Activated CD8-positive, alpha-beta memory T cell treated with anti-CD3 and anti-CD28 coated beads, Interleukin-2, amount 50 U/mL, for 1 hour (primary cell): Measurements from ENCODE around the gene INCA1.

ENCODE experiments used
- DNase-seq: peaks from one replicate; pipeline ENCODE4 v3.0.0-alpha.2; 2020; ENCODE audit errors: extremely low read depth

Gene INCA1

DNA sequence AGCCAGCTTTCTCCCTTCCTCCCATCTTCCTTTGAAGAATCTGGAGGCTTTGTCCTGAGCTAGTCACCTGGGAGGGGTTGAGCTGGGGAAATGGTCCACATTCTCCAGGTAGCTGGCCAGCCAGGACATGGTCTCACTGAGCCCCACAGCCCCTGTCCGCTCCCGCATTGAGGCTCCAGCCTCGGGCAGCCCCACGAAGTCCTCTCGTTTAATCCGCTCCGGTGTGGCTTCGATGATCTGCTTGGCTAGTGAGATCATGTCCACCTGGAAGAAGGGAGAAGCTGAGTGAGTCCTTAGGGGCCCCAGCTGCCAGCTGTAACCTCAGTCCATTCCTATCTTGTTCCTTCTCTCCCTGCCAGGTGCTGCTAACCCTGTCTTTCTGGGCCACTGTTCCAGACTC lies 27.0 kb downstream of the INCA1 start:
- DNase-seq, result no peak

DNA sequence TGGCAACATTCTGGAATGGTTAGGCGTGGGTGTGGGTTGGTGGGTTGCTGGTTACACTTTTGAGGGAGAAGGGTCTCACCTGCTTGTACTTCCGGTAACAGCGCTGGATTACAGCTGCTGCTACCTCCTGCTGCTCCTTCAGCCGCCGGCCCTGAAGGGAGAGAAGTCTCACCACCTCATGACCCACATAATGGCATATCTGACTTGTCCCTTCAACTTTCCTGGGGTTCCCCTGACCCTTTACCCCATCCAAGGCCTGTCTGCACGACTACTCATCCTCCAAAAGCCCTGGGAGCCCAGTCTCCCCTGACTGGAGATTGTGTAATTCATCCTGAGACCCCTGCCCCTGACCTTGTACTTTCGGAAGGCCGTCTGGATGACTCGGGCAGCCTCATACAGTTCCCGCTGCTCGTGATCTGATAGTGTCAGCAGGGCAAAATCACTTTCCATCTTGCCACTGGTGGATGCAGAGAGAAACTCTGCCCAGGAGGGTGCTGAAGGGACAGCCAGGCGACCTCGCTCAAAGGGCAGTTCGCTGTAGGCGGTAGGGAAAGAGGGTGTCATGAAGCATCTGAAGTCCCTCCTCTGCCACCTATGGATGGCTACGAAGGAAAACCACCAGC lies 27.7 kb downstream of the INCA1 start:
- DNase-seq, result no peak

- no peak for DNase-seq
Observed at GRCh38 chr17:4969047-4969550, 28.2 kb downstream of the INCA1 start.

GRCh38 chr17:4968486-4969046 lies 28.8 kb downstream of the INCA1 start:
- no peak for DNase-seq

GRCh38 chr17:4967539-4968485 lies 29.5 kb downstream of the INCA1 start, which contains the start of gene SPAG7:
TSS of gene SPAG7 (minus strand) at chr17:4967817. CDS start at chr17:4967804, 13 bp downstream.
- DNase-seq, result peak; percentile 79

DNA sequence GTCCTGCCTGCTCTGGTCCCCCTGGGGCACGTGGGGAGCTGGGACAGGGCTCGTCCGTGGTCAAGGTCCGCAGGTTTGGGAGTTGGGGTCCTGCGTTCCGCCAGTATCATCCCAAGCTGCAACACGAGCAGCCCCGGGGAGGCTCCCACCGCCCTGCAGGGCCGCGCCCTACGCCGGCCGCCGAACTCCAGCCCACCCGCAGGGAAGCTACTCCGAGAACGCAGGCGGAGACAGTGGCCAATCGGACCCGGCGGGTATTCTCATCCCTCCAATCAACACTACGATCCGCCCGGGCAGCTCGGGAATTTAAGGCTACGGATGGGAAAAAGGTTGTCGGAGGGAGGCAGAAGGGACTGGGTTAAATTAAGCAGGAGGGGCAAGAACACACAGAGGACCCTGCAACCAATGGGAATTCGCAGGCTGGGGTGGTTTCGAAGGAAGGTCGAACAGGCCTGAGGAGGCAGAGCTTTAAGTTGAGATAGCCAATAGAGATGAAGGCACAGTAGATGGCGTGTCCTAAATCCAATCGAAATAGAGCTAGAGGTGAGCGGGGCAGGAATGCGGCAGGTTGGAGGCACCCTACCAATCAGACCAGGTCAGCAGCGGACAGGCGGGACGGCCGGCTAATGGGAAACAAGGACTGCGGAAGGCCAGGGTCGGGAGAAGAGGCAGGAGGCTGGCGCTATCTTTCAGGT lies 30.3 kb downstream of the INCA1 start:
- DNase-seq, result peak; percentile 95

DNA sequence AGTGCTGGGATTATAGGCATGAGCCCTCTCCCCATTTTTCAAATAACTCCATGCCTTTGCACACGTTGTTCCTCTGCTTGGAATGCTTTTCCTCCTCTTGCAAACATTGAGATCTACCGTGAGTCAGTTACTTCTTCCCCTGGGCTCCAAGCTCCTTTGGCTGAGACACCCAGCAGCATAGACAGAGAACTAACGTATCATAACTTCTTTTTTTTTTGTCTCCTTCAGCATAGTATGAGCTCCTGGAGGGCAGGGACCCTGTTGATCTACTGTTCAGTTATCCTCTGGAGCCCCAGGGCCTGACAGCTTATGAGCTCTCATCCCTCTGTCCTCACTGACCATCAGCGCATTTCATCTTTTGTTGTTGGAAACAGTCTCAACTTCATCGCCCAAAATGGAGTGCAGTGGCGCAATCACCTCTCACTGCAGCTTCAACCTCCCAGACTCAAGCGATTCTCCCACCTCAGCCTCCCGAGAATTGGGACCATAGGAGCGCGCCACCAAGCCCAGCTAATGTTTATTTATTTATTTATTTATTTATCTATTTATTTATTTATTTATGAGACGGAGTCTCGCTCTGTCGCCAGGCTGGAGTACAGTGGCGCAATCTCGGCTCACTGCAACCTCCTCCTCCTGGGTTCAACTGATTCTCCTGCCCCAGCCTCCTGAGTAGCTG lies 31.9 kb downstream of the INCA1 start:
- DNase-seq, result no peak

- DNase-seq, result no peak
Observed at GRCh38 chr17:4960279-4960922, 36.9 kb downstream of the INCA1 start.

GRCh38 chr17:4959261-4959965 lies 37.9 kb downstream of the INCA1 start:
- no peak for DNase-seq

- DNase-seq, result no peak
Observed at GRCh38 chr17:4958102-4958501, 39.2 kb downstream of the INCA1 start.

DNA sequence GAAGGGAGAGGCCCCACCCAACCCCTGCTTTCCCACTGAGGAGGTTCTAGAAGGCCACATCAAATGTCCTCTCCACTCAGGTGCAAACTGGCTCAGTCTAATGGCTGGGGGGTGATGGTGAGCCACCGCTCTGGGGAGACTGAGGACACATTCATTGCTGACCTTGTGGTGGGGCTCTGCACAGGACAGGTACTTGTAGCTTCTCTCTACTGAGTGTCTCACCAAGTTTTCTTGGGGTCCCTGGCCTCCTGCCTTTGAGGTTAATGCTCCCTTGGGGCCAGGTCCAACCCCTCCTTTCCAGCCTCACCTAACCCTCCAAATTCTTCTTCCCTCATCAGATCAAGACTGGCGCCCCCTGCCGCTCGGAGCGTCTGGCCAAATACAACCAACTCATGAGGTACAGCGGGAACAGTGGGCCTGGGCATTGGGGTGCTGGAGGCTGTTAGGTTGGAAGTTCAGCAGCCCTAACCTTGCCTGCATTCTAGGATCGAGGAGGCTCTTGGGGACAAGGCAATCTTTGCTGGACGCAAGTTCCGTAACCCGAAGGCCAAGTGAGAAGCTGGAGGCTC lies 40.7 kb downstream of the INCA1 start:
- no peak for DNase-seq

DNA sequence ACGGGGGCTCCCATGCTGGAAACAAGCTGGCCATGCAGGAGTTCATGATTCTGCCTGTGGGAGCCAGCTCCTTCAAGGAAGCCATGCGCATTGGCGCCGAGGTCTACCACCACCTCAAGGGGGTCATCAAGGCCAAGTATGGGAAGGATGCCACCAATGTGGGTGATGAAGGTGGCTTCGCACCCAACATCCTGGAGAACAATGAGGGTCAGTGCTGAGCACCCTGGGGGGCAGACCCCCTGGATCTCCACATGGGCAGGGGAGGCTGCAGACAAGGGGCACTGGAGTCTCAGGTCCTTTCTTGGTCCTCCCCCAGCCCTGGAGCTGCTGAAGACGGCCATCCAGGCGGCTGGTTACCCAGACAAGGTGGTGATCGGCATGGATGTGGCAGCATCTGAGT lies 42.2 kb downstream of the INCA1 start:
- DNase-seq, result no peak

GRCh38 chr17:4953451-4953961 lies 43.8 kb downstream of the INCA1 start:
- no peak for DNase-seq

GRCh38 chr17:4951486-4951885 lies 45.8 kb downstream of the INCA1 start:
- no peak for DNase-seq

GRCh38 chr17:4950746-4951204 lies 46.5 kb downstream of the INCA1 start, which contains the start of gene ENO3:
TSS of gene ENO3 (plus strand) at chr17:4951119. CDS start at chr17:4951830, 711 bp downstream.
- no peak for DNase-seq

DNA sequence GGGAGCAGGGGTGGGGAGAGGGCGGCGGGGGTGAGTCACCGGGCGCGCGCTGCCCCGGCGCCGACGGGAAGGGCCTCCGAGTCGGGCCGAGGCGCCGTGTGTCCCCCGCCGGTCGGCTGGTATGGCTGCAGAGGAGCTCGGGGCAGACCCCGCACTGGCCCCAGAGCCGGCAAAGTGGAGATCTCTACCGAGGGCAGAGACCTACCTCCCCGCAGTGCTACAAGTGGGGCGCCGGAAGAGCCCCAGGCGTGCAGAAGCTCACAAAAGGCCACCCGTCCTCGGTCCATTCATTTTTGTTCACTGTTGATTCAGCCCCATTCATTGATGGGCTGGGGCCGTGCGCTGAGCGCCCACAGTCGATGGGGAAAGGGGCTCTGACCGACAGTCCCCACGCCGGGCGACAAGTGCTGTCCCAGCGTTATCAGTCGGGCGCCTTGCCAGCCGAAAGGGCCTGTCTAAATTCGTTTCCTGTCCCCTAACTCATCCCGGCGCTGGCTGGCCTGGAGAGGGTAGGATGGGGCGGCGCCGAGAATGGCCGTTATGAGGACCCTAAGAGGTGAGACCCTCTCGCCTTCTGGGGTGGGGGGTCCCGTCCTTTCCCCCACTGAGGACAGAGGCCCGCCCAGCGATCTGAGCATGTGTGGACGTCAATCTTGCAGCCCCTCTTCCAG lies 47.1 kb downstream of the INCA1 start:
- no peak for DNase-seq

DNA sequence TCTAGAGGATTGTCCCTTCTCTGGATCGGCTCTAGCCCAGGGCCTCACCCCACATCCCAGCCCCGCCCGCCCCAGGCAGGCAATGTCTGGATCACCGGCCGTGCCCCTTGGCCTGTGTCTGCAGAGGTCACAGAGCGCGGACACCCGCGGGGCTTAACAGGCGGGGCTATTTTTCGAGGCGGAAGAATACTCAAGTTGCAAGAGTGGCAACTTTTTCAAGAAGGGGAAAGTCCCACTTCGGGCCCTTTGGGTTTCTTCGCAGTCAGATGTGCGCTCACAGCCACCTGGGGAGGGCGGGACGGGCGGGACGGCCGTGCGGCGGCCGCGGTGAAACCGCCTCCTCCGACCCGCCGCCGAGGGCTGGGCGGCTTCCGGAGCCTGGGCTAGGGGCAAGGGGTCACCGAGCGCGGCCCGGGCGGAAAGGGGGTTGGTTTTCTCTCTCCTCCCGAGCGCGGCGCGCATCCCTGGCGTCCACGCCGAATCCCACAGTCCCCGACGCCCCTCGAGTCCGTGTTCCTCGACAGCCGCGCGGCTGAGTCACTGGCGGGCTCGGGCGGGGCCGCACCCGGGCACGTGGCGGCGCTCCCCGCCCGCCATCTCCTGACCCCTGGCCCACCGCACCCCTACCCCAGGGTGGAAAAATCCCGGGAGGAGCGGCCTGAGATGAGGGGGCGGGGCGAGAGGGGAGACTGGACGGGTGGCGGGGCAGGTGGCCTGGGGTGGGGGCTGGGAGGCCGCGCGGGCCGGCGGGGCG lies 47.8 kb downstream of the INCA1 start:
- DNase-seq, result peak; percentile 70

- DNase-seq, result no peak
Observed at GRCh38 chr17:4948931-4949320, 48.4 kb downstream of the INCA1 start.
